ENCODE data around the gene CEP55. TPM values are rescaled to one million over a fixed set of nuclear protein-coding genes. Genes with fewer than 3 reads are reported as not detected.

Gene CEP55
- total and polyA plus RNA-seq, 9 of the 15 experiments (the other 6 are each of a cell fraction or from before 2014, with no cell fraction given), result 4.4 to 32.5 (median 18.1) TPM

GRCh38 chr10:93454146-93454545 is 42.3 kb upstream of the CEP55 start:
- Histone ChIP-seq H3K79me2 (ENCODE audit: control insufficient read depth, insufficient read depth, low read length) (no peaks in the 10 kb centered on the region), H3K4me2 (ENCODE audit: insufficient read depth, low read length) (no peak overlapping the region), H3K27ac (ENCODE audit: extremely low read depth, low read depth, low read length) (no peak overlapping the region), H3K27me3 (ENCODE audit: control insufficient read depth in 2 of 2, insufficient read depth in 2 of 2, low read length in 2 of 2) (peaks cover 0 to 5% of the 10 kb centered on the region in 2 experiments; a peak in 3 of 5 replicates), H3K36me3 (ENCODE audit: control insufficient read depth, insufficient read depth, low read length) (no peaks in the 10 kb centered on the region), H3K9me1 (ENCODE audit: control insufficient read depth, insufficient read depth, low read length) (no peaks in the 10 kb centered on the region), H3K9ac (ENCODE audit: insufficient read depth in 1 of 2, low read depth in 2 of 2, low read length in 2 of 2) (no peak overlapping the region), H3K4me3 (no peak overlapping the region), H4K20me1 (replicated peaks; ENCODE audit: control insufficient read depth, insufficient read depth, low read length) (no peaks in the 10 kb centered on the region), H3K4me1 (replicated peaks in 1 of 2; ENCODE audit: control insufficient read depth in 2 of 2, insufficient read depth in 2 of 2, low read length in 2 of 2) (no peaks in the 10 kb centered on the region), H3K9me3 (replicated peaks; ENCODE audit: control insufficient read depth, insufficient read depth, low read depth, low read length) (no peaks in the 10 kb centered on the region), H2AFZ (ENCODE audit: low read depth, low read length) (no peak overlapping the region)
- intact Hi-C loops (cut with micrococcal nuclease), result no loop called here
- BruUV-seq (replicated peaks), result no TSS peak
- DNase-seq (ENCODE audit: extremely low read depth in 1 of 4, low spot score in 3 of 4), result no peak
- POLR2A ChIA-PET, result interaction anchor here (1.0 to 1.7 kb wide), 2 partner anchors 10 to 14 kb away, joined by 3 read pairs; no protein-coding TSS in a partner anchor
- no peak for FAIRE-seq
- TF ChIP-seq, protein P1, sequence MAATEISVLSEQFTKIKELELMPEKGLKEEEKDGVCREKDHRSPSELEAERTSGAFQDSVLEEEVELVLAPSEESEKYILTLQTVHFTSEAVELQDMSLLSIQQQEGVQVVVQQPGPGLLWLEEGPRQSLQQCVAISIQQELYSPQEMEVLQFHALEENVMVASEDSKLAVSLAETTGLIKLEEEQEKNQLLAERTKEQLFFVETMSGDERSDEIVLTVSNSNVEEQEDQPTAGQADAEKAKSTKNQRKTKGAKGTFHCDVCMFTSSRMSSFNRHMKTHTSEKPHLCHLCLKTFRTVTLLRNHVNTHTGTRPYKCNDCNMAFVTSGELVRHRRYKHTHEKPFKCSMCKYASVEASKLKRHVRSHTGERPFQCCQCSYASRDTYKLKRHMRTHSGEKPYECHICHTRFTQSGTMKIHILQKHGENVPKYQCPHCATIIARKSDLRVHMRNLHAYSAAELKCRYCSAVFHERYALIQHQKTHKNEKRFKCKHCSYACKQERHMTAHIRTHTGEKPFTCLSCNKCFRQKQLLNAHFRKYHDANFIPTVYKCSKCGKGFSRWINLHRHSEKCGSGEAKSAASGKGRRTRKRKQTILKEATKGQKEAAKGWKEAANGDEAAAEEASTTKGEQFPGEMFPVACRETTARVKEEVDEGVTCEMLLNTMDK (IDR thresholded peaks at IDR 0.05; ENCODE audit: borderline replicate concordance, insufficient read depth, low read depth, low read length, poor library complexity, severe bottlenecking), result no peak
- TF ChIP-seq ZNF780A (CRISPR knock-in tag; IDR thresholded peaks at IDR 0.05), result no peak
- TF ChIP-seq HDAC6 (IDR thresholded peaks at IDR 0.05; ENCODE audit: low read depth, low read length), result no peak
- no peak for TF ChIP-seq ZBED1 (IDR thresholded peaks at IDR 0.05)
- TF ChIP-seq FIP1L1 (IDR thresholded peaks at IDR 0.05; ENCODE audit: low read depth, low read length, poor library complexity, severe bottlenecking), result no peak
- TF ChIP-seq KAT2B (IDR thresholded peaks at IDR 0.05; ENCODE audit: low read depth, low read length), result no peak
- CTCF ChIA-PET (ENCODE audit: low intra/inter-chr PET ratio), result no interaction called here
- in situ Hi-C loops (cut with MboI), result no loop called here
- ATAC-seq, result no peak
- 0% methylated on average over 2 of the region's 2 CpGs for WGBS (ENCODE audit: insufficient coverage, low coverage, missing lambda C conversion rate)

Measured in K562 (cell line).